HL-60 (cell line): ENCODE results near the gene MAD1L1.

Experiments
- DNase-seq, 2 experiments: peaks; one replicate each; pipeline ENCODE4 v3.0.0-alpha.2; 2010 to 2020; ENCODE audit warnings: low read depth in 1 of 2, low spot score in 1 of 2
- H3K27ac ChIP-seq: fragments of 250-450 bp; sonication (Bioruptor Pico); replicated peaks from 2 replicates; pipeline ENCODE4 v1.5.1; 2020; ENCODE audit warnings: mild to moderate bottlenecking, moderate library complexity
- H3K27me3 ChIP-seq: fragments of 250-450 bp; sonication (Bioruptor Pico); 2 replicates; pipeline ENCODE4 v1.5.1; 2021; ENCODE audit warnings: mild to moderate bottlenecking, moderate library complexity; ENCODE audit not compliant: insufficient read depth, poor library complexity, severe bottlenecking
- H3K4me3 ChIP-seq: replicated peaks from 2 replicates; pipeline ENCODE4 v1.5.1; 2011; ENCODE audit warnings: mild to moderate bottlenecking, control low read depth, low read length; ENCODE audit not compliant: insufficient read depth
- GABPA ChIP-seq: IDR thresholded peaks from 2 replicates; pipeline ENCODE4 v1.6.1; 2012; ENCODE audit warnings: low read depth
- POLR2AphosphoS5 ChIP-seq: IDR thresholded peaks from 2 replicates; pipeline ENCODE4 v1.6.1; 2012; ENCODE audit warnings: low read depth
- SPI1 ChIP-seq: IDR thresholded peaks from 2 replicates; pipeline ENCODE4 v1.6.1; 2012; ENCODE audit warnings: low read depth, mild to moderate bottlenecking, borderline replicate concordance
- TF ChIP-seq, protein P1 (sequence below): IDR thresholded peaks from 2 replicates; pipeline ENCODE4 v1.6.1; 2012; ENCODE audit warnings: low read depth; ENCODE audit not compliant: insufficient replicate concordance
- TF ChIP-seq, protein P2 (sequence below): IDR thresholded peaks from one replicate; pipeline ENCODE4 v1.5.1; 2011; ENCODE audit warnings: low read length, control low read depth, inconsistent platforms; ENCODE audit not compliant: insufficient read depth

MAD1L1 gene

DNA sequence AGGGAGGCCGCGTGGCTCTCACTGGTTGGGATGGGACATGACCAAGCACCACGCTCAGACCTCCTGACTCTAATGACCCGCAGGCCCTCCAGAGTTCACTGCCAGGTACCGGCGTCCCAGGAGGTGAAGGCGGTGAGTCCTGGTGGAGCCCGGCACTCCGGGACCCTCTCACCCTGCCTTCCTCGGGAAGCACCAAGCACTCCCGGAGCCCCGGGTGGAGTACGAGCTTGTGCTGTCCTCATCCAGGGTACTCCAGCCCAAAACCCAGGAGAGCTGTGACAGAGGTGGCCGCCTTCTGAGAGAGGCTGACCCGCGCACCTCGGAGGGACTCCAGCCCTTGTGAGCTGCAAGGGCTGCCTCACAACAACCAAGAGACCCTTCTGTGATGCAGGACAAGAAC is 9.4 kb downstream of the MAD1L1 start:
- H3K27ac ChIP-seq, result no peak overlapping the region
- H3K4me3 ChIP-seq, result no peak overlapping the region
- no peaks in the 10 kb centered on the region for H3K27me3 ChIP-seq
- TF ChIP-seq, protein P1, sequence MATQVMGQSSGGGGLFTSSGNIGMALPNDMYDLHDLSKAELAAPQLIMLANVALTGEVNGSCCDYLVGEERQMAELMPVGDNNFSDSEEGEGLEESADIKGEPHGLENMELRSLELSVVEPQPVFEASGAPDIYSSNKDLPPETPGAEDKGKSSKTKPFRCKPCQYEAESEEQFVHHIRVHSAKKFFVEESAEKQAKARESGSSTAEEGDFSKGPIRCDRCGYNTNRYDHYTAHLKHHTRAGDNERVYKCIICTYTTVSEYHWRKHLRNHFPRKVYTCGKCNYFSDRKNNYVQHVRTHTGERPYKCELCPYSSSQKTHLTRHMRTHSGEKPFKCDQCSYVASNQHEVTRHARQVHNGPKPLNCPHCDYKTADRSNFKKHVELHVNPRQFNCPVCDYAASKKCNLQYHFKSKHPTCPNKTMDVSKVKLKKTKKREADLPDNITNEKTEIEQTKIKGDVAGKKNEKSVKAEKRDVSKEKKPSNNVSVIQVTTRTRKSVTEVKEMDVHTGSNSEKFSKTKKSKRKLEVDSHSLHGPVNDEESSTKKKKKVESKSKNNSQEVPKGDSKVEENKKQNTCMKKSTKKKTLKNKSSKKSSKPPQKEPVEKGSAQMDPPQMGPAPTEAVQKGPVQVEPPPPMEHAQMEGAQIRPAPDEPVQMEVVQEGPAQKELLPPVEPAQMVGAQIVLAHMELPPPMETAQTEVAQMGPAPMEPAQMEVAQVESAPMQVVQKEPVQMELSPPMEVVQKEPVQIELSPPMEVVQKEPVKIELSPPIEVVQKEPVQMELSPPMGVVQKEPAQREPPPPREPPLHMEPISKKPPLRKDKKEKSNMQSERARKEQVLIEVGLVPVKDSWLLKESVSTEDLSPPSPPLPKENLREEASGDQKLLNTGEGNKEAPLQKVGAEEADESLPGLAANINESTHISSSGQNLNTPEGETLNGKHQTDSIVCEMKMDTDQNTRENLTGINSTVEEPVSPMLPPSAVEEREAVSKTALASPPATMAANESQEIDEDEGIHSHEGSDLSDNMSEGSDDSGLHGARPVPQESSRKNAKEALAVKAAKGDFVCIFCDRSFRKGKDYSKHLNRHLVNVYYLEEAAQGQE, result no peak
- no peak for TF ChIP-seq GABPA
- TF ChIP-seq POLR2AphosphoS5, result no peak
- TF ChIP-seq, protein P2, sequence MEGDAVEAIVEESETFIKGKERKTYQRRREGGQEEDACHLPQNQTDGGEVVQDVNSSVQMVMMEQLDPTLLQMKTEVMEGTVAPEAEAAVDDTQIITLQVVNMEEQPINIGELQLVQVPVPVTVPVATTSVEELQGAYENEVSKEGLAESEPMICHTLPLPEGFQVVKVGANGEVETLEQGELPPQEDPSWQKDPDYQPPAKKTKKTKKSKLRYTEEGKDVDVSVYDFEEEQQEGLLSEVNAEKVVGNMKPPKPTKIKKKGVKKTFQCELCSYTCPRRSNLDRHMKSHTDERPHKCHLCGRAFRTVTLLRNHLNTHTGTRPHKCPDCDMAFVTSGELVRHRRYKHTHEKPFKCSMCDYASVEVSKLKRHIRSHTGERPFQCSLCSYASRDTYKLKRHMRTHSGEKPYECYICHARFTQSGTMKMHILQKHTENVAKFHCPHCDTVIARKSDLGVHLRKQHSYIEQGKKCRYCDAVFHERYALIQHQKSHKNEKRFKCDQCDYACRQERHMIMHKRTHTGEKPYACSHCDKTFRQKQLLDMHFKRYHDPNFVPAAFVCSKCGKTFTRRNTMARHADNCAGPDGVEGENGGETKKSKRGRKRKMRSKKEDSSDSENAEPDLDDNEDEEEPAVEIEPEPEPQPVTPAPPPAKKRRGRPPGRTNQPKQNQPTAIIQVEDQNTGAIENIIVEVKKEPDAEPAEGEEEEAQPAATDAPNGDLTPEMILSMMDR, result no peak
- TF ChIP-seq SPI1, result no peak
- no peak for DNase-seq

DNA sequence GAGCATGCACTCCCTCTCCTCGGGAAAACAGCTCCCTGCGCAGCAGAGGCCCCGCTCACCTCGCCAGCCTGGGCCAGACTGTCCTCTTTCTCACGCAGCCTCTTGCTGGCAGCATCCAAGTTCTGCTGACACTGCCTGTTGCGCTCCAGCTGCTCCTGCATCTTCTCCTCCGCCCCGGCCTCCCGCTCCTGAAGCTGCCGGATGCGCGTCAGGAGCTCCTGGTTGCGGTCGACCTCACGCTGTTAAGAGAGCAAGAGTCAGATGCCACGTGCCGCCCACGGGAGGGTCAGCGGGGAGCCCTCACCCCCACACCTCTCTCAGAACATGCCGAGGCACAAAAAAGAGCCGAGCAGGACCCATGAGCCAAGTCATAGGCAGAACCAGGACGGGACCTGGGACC is 10.2 kb downstream of the MAD1L1 start:
- no peak for TF ChIP-seq GABPA
- TF ChIP-seq, protein P2, result no peak
- no peak for TF ChIP-seq POLR2AphosphoS5
- TF ChIP-seq SPI1, result no peak
- TF ChIP-seq, protein P1, result no peak
- H3K27ac ChIP-seq, result no peak overlapping the region
- H3K4me3 ChIP-seq, result no peak overlapping the region
- no peaks in the 10 kb centered on the region for H3K27me3 ChIP-seq
- no peak for DNase-seq

DNA sequence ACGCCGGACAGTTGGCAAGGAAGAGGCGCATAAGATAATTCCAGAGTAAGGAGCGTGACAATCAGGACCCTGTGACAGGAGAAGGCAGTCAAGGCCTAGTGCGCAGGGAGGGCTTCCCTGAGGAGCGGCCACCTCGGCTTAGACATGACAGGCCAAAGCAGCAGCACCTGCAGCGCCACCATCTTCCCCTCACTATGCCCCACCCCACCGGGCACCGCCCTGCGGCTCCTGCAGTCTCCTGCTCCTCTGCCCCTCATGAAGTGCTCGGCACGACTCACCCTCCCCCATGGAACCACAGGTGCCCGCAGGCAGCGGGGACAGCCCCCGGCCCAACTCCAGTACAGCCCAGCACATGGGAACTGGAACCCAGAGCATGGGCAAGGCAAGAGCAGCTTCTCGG is 11.8 kb downstream of the MAD1L1 start:
- Histone ChIP-seq H3K27ac (no peak overlapping the region), H3K27me3 (no peaks in the 10 kb centered on the region), H3K4me3 (no peak overlapping the region)
- DNase-seq, result no peak
- no peak for TF ChIP-seq GABPA

DNA sequence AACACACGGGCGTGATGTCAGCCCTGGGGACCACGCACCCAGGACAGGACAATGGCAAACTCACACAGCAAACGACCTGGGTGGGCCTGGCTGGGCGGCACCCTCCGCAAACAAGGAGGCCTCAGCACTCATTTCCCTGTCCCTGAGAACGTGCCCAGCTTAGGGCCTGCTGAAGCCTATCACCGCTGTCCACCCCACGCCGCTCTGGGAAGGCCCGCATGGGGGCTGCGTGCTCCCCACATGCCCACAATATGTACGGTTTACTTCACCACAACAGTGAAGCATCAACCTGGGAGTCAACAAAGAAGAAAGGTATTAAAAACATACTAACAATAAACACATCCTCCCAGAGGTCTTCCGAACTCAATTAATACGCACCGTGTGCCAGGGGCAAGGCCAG is 12.2 kb downstream of the MAD1L1 start:
- TF ChIP-seq, protein P2, result no peak
- TF ChIP-seq GABPA (no peak), SPI1 (no peak), POLR2AphosphoS5 (no peak)
- TF ChIP-seq, protein P1, result no peak
- Histone ChIP-seq H3K27ac (no peak overlapping the region), H3K4me3 (no peak overlapping the region), H3K27me3 (no peaks in the 10 kb centered on the region)
- no peak for DNase-seq
